Bone marrow (tissue), 2 donors: ENCODE data around the gene SEPTIN6.
A peak's percentile ranks its signal among the peaks of the same experiment; 100 is the strongest.

Experiments used
- DNase-seq, 2 donors: peaks; one replicate each; lab custom pipeline; 2025; lab: John Stamatoyannopoulos, UW

The SEPTIN6 gene

DNA sequence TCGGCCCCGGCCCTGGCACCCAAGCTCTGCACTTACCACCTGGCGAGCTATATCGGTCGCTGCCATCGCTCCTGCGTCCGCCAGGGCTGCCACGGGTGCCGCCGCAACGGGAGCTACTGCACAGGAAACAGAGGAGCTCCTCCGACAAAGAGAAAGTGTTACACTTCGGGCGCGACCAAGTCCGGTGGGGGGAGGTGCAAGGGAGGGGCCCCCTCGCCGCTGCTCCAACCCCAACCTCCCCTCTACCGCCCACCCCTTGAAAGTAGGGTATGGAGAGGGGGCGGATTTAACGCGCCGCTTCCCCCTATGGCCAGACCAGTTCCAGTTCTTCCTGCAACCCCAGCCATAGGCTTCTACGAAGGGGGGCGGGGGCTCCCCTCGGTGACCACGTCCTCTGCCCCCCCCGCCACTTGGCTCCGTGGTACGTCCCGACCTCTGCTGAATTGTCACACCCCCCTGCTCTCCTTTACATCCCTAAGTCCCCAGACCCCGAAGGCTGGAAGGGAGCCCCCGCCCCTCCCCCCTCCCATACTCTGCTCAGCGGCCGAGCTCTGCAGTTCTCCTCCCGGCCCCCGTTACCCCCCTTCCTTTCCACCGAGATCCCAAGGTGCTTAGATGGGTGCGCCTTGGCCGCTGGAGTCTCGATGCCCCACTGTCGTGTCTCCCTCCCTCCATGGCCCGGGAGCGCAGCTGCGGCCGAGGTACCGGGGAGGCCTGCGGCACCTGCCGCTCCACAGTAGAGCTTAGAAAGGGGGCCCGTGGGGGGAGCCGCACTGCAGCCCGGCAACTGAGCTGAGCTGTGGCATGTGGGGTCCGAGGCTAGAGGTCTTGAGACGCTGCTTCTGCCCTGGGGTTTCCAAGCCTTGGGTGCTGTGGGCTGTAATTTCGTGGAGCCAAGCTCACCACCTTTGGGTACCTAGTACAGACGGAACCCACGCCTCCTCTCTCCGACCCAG lies at the start of gene SEPTIN6:
TSS of gene SEPTIN6 (minus strand) at position 129 of the 956 bp plus-strand sequence. CDS start at position 66, 63 bp downstream.
- peak; percentile 59 to 90 for DNase-seq

DNA sequence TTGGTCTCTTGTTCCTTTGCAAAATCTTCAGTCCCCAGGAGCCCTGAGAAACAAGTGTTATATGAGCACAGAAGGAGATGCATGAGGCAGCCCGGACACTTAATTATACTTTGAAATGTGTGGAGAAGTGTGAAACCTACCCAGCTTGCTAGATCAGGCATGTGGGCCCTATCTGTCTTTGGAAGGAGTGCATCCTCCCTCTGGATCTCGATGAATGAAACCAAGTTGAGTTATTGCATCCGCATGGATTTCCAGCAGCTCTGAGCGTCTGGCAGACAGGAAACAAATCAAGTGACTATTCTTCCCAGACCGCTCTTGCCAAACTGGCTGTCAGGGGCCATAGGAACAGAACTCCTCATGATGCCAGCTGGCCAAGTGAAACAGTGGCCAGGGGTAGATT lies 45.8 kb upstream of the SEPTIN6 start:
- no peak for DNase-seq

- no peak for DNase-seq
Measured at GRCh38 chrX:119736206-119736764, 43.3 kb upstream of the SEPTIN6 start.

DNA sequence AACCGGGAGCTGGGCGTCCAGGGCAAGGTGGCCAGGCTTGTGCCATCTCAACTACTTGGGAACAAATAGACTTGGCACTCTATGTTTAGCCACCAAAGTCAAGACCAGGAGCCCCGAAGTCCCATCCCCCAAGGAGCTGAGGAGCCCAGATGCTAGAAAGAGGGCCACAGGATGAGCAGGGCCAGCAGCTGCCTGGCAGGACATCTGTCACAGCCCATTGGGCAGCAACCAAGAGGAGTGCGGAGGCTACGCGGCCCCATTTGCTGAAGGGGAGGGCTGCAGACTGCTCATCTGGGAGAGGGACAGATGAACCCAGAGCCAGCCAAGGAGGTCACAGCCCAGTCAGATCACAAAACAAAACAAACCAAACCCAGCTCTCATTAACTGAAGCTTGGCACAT lies 42.5 kb upstream of the SEPTIN6 start:
- DNase-seq, result no peak

GRCh38 chrX:119734897-119735339 lies 42.0 kb upstream of the SEPTIN6 start:
- peak; percentile 7 to 26 for DNase-seq

DNA sequence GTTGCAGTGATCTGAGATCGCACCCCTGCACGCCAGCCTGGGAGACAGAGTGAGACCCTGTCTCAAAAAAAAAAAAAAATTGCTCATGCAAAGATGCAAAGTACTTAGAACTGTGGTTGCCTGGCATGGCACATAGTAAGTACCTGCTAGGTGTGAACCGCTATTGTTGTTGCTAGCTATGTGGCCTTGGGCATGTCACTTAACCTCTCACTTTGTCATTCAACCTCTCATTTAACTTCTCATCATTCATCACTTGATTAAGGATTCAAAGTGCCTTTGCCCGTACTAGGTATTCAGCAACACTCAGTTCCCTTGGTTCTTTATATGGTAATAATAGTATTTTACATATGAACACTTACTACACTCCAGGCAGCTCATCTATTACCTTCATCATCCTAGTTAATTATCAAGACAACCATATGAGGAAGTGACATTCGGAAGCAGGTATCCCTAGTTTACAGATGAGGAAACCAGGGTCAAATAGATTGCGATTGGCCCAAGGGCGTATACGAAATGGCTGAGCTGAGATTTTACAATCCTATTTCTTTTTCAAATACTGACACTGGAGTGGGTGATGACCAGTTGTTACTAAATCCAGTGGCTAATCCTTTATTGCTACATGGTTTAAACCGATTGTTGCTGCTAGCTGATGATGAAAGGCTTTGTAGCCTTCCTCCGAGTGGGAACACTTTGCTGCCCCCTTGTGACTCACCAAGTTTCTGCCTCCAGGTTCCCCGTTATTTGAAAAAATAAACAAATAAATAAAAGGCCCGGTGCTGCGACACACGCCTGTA lies 36.6 kb upstream of the SEPTIN6 start:
- peak; percentile 0 for DNase-seq

DNA sequence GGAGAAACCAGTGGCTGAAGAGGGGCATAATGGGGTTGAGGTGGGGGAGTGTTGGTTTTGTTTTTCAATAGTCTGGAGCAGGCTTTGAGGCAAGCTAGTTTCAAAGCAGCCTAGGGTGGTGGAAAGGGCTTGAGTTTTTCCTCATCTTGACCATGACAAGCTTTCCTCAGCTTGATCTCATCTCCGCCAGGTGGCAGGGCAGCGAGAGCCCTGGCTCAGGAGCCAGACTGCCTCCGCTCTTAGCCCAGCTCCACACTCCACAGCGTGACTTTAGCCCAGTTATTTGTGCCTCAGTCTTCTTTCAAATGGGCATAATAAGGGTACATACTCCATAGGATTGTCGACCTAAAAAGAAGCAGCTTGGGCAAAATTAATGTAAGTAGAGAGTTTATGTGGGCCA lies 35.5 kb upstream of the SEPTIN6 start:
- DNase-seq, result no peak

- no peak for DNase-seq
Measured at GRCh38 chrX:119726900-119727555, 34.1 kb upstream of the SEPTIN6 start.

- no peak for DNase-seq
Measured at GRCh38 chrX:119721926-119722325, 29.0 kb upstream of the SEPTIN6 start.

DNA sequence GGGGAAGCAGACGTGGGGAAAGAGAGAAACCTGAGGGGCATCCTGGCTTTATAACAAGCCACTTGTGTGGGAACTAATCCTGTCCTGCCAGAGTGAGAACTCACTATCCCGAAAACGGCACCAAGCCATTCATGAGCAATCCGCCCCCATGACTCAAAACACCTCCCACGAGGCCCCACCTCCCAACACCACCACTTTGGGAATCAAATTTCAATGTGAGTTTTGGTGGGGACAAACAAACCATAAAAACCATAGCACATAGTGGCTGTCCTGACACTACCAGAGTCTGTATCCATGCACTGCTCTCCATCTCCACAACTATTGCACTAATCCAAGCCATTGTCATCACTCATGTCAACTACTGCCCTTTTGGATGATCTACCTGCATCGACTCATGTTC lies 28.5 kb upstream of the SEPTIN6 start:
- no peak for DNase-seq

DNA sequence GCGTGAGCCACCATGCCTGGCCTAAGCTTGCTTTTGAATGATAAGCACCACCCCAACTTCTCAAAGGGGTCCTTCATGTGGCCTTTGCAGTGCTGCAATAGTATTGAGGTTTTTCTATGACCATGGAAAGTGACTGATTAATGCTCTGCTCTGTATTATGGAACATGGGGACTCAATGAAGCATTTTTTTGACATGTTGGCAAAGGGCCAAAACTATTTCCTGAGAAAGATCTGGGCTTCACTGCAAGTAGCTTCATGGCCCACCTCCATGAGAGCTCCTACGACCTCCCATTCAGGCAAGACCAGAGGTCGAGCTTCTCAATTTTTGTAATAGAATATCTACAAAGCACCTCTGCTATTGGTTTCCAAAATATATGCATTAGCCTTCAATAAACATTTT lies 16.7 kb upstream of the SEPTIN6 start:
- no peak for DNase-seq

DNA sequence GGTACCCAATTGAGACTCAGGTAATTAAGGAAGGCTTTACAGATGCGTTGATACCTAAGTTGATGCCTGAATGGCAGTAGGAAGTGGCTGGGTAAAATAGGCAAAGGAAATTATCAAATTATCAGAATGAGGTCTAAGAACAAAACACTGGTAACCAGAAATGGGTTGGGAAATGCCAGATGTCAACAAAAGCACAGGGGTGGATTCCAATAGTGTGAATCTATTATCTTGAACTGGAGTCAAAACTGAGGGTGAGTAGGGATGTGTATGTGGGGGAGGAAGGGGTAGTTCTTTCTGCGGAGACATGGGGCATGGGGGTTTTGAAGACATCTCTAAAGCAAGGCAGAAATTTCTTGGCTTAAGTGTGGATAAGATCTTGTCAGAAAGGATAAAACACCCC lies 16.0 kb upstream of the SEPTIN6 start:
- DNase-seq, result no peak

DNA sequence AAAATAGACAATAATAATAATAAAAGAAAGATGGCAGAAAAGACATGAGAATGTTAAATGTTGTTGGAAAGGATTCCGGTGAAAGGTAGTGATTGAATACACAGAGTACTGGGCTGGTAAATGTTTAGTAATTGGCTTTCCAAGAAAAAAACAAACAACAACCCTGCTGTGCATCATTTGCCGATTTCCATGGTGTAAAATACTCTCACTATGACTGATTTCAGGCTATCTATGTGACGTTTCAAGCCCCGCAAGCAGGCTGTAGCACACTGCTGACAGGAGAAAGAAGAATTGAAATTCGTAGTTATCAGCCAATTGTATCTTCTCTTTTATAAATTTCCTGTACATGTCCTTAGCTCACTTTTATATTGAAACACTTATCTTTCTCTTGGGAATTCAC lies 13.6 kb upstream of the SEPTIN6 start:
- no peak for DNase-seq

DNA sequence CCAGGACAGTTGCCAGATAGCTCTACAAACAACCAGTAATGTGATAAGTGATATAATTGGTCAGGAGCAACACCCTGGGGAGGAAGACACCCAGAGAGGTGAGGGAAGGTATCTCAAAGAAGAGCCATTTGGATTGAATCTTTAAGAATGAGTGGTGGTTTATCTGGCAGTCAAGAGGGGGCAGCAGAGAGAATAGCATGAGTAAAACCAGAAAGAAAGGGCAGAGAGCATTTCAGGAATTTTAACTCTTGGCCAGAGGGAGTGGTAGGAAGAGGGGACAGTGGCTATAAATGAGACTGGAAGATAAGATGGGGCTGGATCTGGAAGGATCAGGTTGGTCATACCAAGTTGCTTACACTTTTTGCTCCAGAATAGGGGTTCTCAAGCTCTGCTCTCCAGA lies 5.9 kb upstream of the SEPTIN6 start:
- peak in 1 of 2 donors; percentile 24 for DNase-seq

GRCh38 chrX:119696251-119696890 lies 3.4 kb upstream of the SEPTIN6 start:
- DNase-seq, result no peak

GRCh38 chrX:119695535-119696050 lies 2.6 kb upstream of the SEPTIN6 start:
- no peak for DNase-seq

GRCh38 chrX:119694601-119695534 lies 1.9 kb upstream of the SEPTIN6 start:
- no peak for DNase-seq

GRCh38 chrX:119693996-119694451 lies 1.1 kb upstream of the SEPTIN6 start:
- peak in 1 of 2 donors; percentile 24 for DNase-seq

GRCh38 chrX:119692191-119693039 lies 553 bp downstream of the SEPTIN6 start:
- peak in 1 of 2 donors; percentile 17 for DNase-seq
